ENCODE results near the gene KCNA10.

The KCNA10 gene

DNA sequence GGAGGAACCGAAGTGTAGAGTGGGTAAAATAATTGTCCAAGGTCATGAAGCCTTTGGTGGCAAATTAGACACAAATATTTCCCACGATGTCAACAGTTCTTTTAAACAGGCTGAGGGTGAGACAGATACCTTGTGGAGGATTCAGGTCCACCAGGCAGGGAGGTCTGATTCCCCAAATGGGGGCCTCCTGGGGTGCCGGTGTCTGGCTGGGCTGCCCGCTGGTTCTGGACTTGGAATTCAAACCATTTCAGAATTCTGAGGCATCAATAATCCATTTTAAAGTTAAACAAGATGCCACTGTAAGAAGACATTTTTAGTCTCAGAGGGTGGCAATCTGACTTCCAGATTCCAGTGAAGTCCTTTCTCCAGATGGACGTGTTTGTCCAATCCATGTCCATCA lies 15.5 kb downstream of the KCNA10 start:
- DNase-seq (ENCODE audit: low read depth) = no peak
- H3K4me3 ChIP-seq (ENCODE audit: low read depth, low read length) = no peak overlapping the region
- TF ChIP-seq, protein P1, sequence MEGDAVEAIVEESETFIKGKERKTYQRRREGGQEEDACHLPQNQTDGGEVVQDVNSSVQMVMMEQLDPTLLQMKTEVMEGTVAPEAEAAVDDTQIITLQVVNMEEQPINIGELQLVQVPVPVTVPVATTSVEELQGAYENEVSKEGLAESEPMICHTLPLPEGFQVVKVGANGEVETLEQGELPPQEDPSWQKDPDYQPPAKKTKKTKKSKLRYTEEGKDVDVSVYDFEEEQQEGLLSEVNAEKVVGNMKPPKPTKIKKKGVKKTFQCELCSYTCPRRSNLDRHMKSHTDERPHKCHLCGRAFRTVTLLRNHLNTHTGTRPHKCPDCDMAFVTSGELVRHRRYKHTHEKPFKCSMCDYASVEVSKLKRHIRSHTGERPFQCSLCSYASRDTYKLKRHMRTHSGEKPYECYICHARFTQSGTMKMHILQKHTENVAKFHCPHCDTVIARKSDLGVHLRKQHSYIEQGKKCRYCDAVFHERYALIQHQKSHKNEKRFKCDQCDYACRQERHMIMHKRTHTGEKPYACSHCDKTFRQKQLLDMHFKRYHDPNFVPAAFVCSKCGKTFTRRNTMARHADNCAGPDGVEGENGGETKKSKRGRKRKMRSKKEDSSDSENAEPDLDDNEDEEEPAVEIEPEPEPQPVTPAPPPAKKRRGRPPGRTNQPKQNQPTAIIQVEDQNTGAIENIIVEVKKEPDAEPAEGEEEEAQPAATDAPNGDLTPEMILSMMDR (conservative IDR thresholded peaks at IDR 0.05; ENCODE audit: low read depth, low read length) = no peak

GRCh38 chr1:110502402-110503151 lies 16.4 kb downstream of the KCNA10 start:
- no peak overlapping the region for H3K4me3 ChIP-seq (ENCODE audit: low read depth, low read length)
- no peak for DNase-seq (ENCODE audit: low read depth)
- TF ChIP-seq, protein P1 (conservative IDR thresholded peaks at IDR 0.05; ENCODE audit: low read depth, low read length) = no peak

- no peak overlapping the region for H3K4me3 ChIP-seq (ENCODE audit: low read depth, low read length)
- DNase-seq (ENCODE audit: low read depth) = no peak
- TF ChIP-seq, protein P1 (conservative IDR thresholded peaks at IDR 0.05; ENCODE audit: low read depth, low read length) = no peak
Measured at GRCh38 chr1:110501488-110502132, 17.4 kb downstream of the KCNA10 start.

- no peak overlapping the region for H3K4me3 ChIP-seq (ENCODE audit: low read depth, low read length)
- DNase-seq (ENCODE audit: low read depth) = no peak
- TF ChIP-seq, protein P1 (conservative IDR thresholded peaks at IDR 0.05; ENCODE audit: low read depth, low read length) = no peak
Measured at GRCh38 chr1:110498270-110498669, 20.7 kb downstream of the KCNA10 start.

- DNase-seq (ENCODE audit: low read depth) = peak; percentile 88
- TF ChIP-seq, protein P1 (conservative IDR thresholded peaks at IDR 0.05; ENCODE audit: low read depth, low read length) = peak; percentile 95
- H3K4me3 ChIP-seq (ENCODE audit: low read depth, low read length) = no peak overlapping the region
Measured at GRCh38 chr1:110495926-110496600, 22.9 kb downstream of the KCNA10 start.

- DNase-seq (ENCODE audit: low read depth) = no peak
- no peak overlapping the region for H3K4me3 ChIP-seq (ENCODE audit: low read depth, low read length)
- TF ChIP-seq, protein P1 (conservative IDR thresholded peaks at IDR 0.05; ENCODE audit: low read depth, low read length) = no peak
Measured at GRCh38 chr1:110494522-110495406, 24.2 kb downstream of the KCNA10 start.

Data from choroid plexus epithelial cell (primary cell).